ENCODE data around the gene TRIM26.

TRIM26 gene

GRCh38 chr6:30156774-30157173 lies 56.4 kb downstream of the TRIM26 start:
- no peak overlapping the region for H3K27ac ChIP-seq (ENCODE audit: low read length)
- H3K4me1 ChIP-seq (ENCODE audit: control insufficient read depth in 1 of 2, insufficient read depth in 2 of 2, low read length in 2 of 2): peaks cover 0 to 4% of the 10 kb centered on the region in 2 donors
- H3K27me3 ChIP-seq (ENCODE audit: low read depth, low read length): no peaks in the 10 kb centered on the region
- no peak overlapping the region for H3K4me3 ChIP-seq (ENCODE audit: low read depth in 1 of 2, low read length in 2 of 2)
- H3K36me3 ChIP-seq (ENCODE audit: control insufficient read depth in 1 of 2, insufficient read depth in 2 of 2, low read length in 2 of 2): no peaks in the 10 kb centered on the region
- no peaks in the 10 kb centered on the region for H3K9me3 ChIP-seq (ENCODE audit: control insufficient read depth in 1 of 2, low read length in 2 of 2)

GRCh38 chr6:30156262-30156599 lies 57.0 kb downstream of the TRIM26 start:
- Histone ChIP-seq H3K27ac (ENCODE audit: low read length) (no peak overlapping the region), H3K4me3 (ENCODE audit: low read depth in 1 of 2, low read length in 2 of 2) (no peak overlapping the region), H3K4me1 (ENCODE audit: control insufficient read depth in 1 of 2, insufficient read depth in 2 of 2, low read length in 2 of 2) (peaks cover 0 to 4% of the 10 kb centered on the region in 2 donors), H3K9me3 (ENCODE audit: control insufficient read depth in 1 of 2, low read length in 2 of 2) (no peaks in the 10 kb centered on the region), H3K27me3 (ENCODE audit: low read depth, low read length) (no peaks in the 10 kb centered on the region), H3K36me3 (ENCODE audit: control insufficient read depth in 1 of 2, insufficient read depth in 2 of 2, low read length in 2 of 2) (no peaks in the 10 kb centered on the region)

- H3K36me3 ChIP-seq (ENCODE audit: control insufficient read depth in 1 of 2, insufficient read depth in 2 of 2, low read length in 2 of 2): no peaks in the 10 kb centered on the region
- H3K4me1 ChIP-seq (ENCODE audit: control insufficient read depth in 1 of 2, insufficient read depth in 2 of 2, low read length in 2 of 2): peaks cover 0 to 4% of the 10 kb centered on the region in 2 donors
- H3K9me3 ChIP-seq (ENCODE audit: control insufficient read depth in 1 of 2, low read length in 2 of 2): no peaks in the 10 kb centered on the region
- H3K27me3 ChIP-seq (ENCODE audit: low read depth, low read length): no peaks in the 10 kb centered on the region
- no peak overlapping the region for H3K4me3 ChIP-seq (ENCODE audit: low read depth in 1 of 2, low read length in 2 of 2)
- peak overlapping the region; percentile 65 for H3K27ac ChIP-seq (ENCODE audit: low read length)
These were observed 57.5 kb downstream of the TRIM26 start for GRCh38 chr6:30155520-30156261.

DNA sequence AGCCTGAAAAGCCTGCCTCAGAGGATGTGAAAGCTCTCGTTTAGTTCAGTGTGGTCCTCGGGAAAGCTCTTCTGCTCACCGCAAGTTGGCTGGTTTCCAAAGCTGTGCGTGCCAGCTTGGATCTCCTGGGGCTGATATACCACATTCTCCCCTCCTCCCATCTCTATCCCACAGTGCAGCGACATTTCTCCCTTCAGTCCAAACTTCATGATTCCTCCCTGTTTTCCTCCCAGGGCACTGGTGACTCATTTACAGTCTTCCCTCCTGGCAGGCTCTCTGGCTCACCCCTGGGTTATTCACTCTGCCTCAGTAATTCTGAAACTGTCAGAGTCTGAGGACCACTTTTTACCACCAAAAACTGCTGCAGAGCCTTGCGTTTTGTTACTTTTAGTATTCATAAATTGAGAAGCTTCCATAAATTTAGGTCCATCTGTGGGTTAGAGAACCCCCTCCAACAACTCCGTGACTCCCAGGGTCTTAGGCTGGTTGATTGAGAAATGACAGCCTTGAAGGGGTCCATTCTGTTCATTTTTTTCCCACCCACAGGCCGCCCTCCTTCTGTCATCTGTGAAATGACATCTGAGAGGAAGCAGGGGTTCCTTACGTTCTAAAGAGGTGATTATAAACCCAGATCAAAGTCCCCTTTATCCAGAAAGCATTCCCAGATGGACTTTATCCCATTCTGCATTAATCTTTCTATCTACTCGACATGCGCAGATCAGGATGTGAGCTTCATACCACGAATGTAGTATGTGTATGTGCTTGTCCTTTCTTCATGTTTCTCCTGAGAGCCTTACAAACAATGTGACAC lies 58.3 kb downstream of the TRIM26 start:
- no peak overlapping the region for H3K4me3 ChIP-seq (ENCODE audit: low read depth in 1 of 2, low read length in 2 of 2)
- no peaks in the 10 kb centered on the region for H3K27me3 ChIP-seq (ENCODE audit: low read depth, low read length)
- H3K27ac ChIP-seq (ENCODE audit: low read length): peak overlapping the region; percentile 65
- H3K9me3 ChIP-seq (ENCODE audit: control insufficient read depth in 1 of 2, low read length in 2 of 2): no peaks in the 10 kb centered on the region
- no peaks in the 10 kb centered on the region for H3K36me3 ChIP-seq (ENCODE audit: control insufficient read depth in 1 of 2, insufficient read depth in 2 of 2, low read length in 2 of 2)
- peaks cover 0 to 4% of the 10 kb centered on the region in 2 donors for H3K4me1 ChIP-seq (ENCODE audit: control insufficient read depth in 1 of 2, insufficient read depth in 2 of 2, low read length in 2 of 2)

DNA sequence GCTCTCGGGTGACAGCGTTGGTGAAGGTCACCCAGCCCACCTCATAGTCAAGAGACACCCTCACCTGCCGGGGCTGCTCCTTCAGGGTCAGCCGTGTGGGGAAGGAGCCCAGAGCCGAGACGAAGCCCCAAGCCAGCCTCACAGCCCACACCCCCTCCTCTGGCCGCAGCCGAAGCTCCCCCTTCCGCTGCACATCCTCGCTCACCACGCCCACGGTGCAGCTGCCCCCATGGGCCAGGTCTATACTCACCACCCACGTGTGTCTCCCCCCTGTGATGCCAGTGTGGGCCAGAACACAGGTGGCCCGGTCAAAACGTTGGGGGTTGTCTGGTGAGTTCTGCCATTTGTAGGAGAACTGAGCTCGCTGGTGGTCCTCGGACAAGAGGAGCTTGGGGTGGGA lies 59.1 kb downstream of the TRIM26 start:
- H3K9me3 ChIP-seq (ENCODE audit: control insufficient read depth in 1 of 2, low read length in 2 of 2): no peaks in the 10 kb centered on the region
- no peak overlapping the region for H3K27ac ChIP-seq (ENCODE audit: low read length)
- H3K4me3 ChIP-seq (ENCODE audit: low read depth in 1 of 2, low read length in 2 of 2): no peak overlapping the region
- peaks cover 0 to 4% of the 10 kb centered on the region in 2 donors for H3K4me1 ChIP-seq (ENCODE audit: control insufficient read depth in 1 of 2, insufficient read depth in 2 of 2, low read length in 2 of 2)
- H3K36me3 ChIP-seq (ENCODE audit: control insufficient read depth in 1 of 2, insufficient read depth in 2 of 2, low read length in 2 of 2): no peaks in the 10 kb centered on the region
- H3K27me3 ChIP-seq (ENCODE audit: low read depth, low read length): no peaks in the 10 kb centered on the region

DNA sequence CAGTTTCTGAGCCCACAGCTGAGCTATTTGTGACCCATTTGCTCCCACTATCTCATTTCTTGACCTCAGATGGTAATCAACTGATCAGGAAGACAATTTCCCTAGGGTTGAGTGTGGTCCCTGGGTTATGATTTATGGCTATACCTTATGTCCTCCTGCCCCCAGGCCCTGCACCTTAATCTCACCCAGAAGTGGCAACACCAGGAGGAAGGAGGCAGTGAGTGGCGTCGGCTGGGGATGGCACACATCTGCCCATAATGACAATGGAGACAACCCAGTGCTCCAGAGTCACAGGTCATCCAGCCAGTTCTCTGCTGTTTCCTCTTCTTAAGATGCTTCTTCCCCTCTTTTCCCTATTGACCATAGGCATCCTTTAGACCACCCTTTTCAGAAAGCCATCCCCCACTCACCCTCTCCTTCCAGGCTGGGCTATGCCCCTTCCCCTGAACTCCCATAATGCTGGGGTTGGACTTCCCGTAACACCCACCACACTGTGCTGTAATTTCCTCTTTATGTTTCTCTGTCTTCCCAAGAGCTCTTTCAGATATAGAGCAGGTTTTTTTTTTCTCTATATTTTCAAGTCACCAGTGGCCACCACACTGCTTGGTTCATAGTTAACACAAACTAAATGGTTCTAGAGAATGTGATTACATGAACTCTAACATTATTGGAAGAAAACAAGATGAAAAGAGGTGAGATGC lies 60.1 kb downstream of the TRIM26 start:
- H3K36me3 ChIP-seq (ENCODE audit: control insufficient read depth in 1 of 2, insufficient read depth in 2 of 2, low read length in 2 of 2): no peaks in the 10 kb centered on the region
- peaks cover 0 to 4% of the 10 kb centered on the region in 2 donors for H3K4me1 ChIP-seq (ENCODE audit: control insufficient read depth in 1 of 2, insufficient read depth in 2 of 2, low read length in 2 of 2)
- H3K27me3 ChIP-seq (ENCODE audit: low read depth, low read length): no peaks in the 10 kb centered on the region
- no peak overlapping the region for H3K4me3 ChIP-seq (ENCODE audit: low read depth in 1 of 2, low read length in 2 of 2)
- no peak overlapping the region for H3K27ac ChIP-seq (ENCODE audit: low read length)
- H3K9me3 ChIP-seq (ENCODE audit: control insufficient read depth in 1 of 2, low read length in 2 of 2): no peaks in the 10 kb centered on the region

GRCh38 chr6:30152016-30152673 lies 61.1 kb downstream of the TRIM26 start:
- no peaks in the 10 kb centered on the region for H3K9me3 ChIP-seq (ENCODE audit: control insufficient read depth in 1 of 2, low read length in 2 of 2)
- H3K36me3 ChIP-seq (ENCODE audit: control insufficient read depth in 1 of 2, insufficient read depth in 2 of 2, low read length in 2 of 2): no peaks in the 10 kb centered on the region
- H3K4me3 ChIP-seq (ENCODE audit: low read depth in 1 of 2, low read length in 2 of 2): no peak overlapping the region
- no peak overlapping the region for H3K27ac ChIP-seq (ENCODE audit: low read length)
- no peaks in the 10 kb centered on the region for H3K27me3 ChIP-seq (ENCODE audit: low read depth, low read length)
- peaks cover 0 to 4% of the 10 kb centered on the region in 2 donors for H3K4me1 ChIP-seq (ENCODE audit: control insufficient read depth in 1 of 2, insufficient read depth in 2 of 2, low read length in 2 of 2)

DNA sequence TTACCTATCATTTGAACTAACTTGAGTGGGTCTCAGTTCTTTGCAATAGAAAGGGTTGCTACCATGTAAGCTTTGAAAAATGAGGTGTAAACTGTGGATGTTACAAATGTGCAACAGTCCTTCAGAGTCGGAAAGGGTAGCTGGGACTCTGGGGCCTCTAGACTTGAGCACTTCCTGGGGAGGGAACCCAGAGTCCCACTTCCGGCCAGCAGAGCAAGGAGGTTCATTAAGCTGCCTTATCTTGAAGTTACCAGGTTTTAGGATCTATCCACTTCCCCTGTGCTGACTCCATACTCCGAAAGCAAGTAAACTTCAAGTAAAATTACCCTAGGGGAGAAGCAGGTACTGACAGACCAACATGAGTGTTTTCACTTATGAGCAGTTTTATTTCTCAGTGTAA lies 61.6 kb downstream of the TRIM26 start:
- Histone ChIP-seq H3K4me3 (ENCODE audit: low read depth in 1 of 2, low read length in 2 of 2) (no peak overlapping the region), H3K4me1 (ENCODE audit: control insufficient read depth in 1 of 2, insufficient read depth in 2 of 2, low read length in 2 of 2) (peaks cover 0 to 4% of the 10 kb centered on the region in 2 donors), H3K9me3 (ENCODE audit: control insufficient read depth in 1 of 2, low read length in 2 of 2) (no peaks in the 10 kb centered on the region), H3K36me3 (ENCODE audit: control insufficient read depth in 1 of 2, insufficient read depth in 2 of 2, low read length in 2 of 2) (no peaks in the 10 kb centered on the region), H3K27me3 (ENCODE audit: low read depth, low read length) (no peaks in the 10 kb centered on the region), H3K27ac (ENCODE audit: low read length) (no peak overlapping the region)

GRCh38 chr6:30150671-30151395 lies 62.4 kb downstream of the TRIM26 start:
- Histone ChIP-seq H3K4me1 (ENCODE audit: control insufficient read depth in 1 of 2, insufficient read depth in 2 of 2, low read length in 2 of 2) (peaks cover 0 to 4% of the 10 kb centered on the region in 2 donors), H3K9me3 (ENCODE audit: control insufficient read depth in 1 of 2, low read length in 2 of 2) (no peaks in the 10 kb centered on the region), H3K36me3 (ENCODE audit: control insufficient read depth in 1 of 2, insufficient read depth in 2 of 2, low read length in 2 of 2) (no peaks in the 10 kb centered on the region), H3K4me3 (ENCODE audit: low read depth in 1 of 2, low read length in 2 of 2) (no peak overlapping the region), H3K27ac (ENCODE audit: low read length) (no peak overlapping the region), H3K27me3 (ENCODE audit: low read depth, low read length) (no peaks in the 10 kb centered on the region)

DNA sequence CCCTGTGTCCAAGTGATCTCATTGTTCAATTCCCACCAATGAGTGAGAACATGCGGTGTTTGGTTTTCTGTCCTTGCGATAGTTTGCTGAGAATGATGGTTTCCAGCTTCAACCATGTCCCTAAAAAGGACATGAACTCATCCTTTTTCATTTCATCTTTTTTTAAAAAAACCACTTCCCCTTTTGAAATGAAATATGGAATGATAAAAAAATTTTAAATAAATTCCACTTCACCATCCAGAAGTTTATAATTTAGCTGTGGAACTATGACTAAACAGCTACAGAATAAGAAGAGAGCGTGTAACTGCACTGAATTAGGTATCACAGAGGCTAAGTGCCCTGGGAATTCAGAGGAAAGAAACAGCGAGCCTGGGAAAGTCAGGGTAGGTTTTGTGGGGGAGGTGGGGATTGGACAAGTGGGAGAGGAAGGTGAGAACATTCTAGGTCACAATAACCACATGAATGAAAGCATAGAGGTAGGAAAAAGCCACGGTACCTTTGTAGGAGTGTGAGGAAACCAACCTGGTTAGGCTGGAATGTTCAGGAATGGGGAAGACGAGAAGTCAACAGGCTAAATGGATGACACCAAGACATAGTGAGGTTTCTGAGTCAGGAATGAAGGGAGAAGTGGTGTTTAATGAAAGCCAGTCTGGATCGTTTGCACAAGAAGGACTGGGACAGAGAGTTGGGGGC lies 63.2 kb downstream of the TRIM26 start:
- Histone ChIP-seq H3K27ac (ENCODE audit: low read length) (no peak overlapping the region), H3K27me3 (ENCODE audit: low read depth, low read length) (no peaks in the 10 kb centered on the region), H3K36me3 (ENCODE audit: control insufficient read depth in 1 of 2, insufficient read depth in 2 of 2, low read length in 2 of 2) (no peaks in the 10 kb centered on the region), H3K9me3 (ENCODE audit: control insufficient read depth in 1 of 2, low read length in 2 of 2) (no peaks in the 10 kb centered on the region), H3K4me3 (ENCODE audit: low read depth in 1 of 2, low read length in 2 of 2) (no peak overlapping the region), H3K4me1 (ENCODE audit: control insufficient read depth in 1 of 2, insufficient read depth in 2 of 2, low read length in 2 of 2) (peaks cover 0 to 1% of the 10 kb centered on the region in 2 donors)

All from muscle layer of duodenum (tissue), 2 donors.